Activated CD8-positive, alpha-beta T cell treated with anti-CD3 and anti-CD28 coated beads for 36 hours (primary cell): Measurements from ENCODE around the gene NOP56. TPM values are rescaled to one million over a fixed set of nuclear protein-coding genes. Genes with fewer than 3 reads are reported as not detected.
A peak's percentile ranks its signal among the peaks of the same experiment; 100 is the strongest.

ENCODE experiments used
- ATAC-seq: fragments of 200-7000 bp; cut with Tn5 transposase; one replicate; pipeline ENCODE4 v1.10.0; 2021; ENCODE audit warnings: mild to moderate bottlenecking, moderate library complexity
- CTCF ChIA-PET: fragments of 350-600 bp; sonication (Branson Sonifier 250); formaldehyde crosslinking; loops from one replicate; lab custom pipeline; 2021; ENCODE audit warnings: antibody characterized with exemption; lab: Charles Lee
- POLR2A ChIA-PET: fragments of 350-600 bp; sonication (Branson Sonifier 250); formaldehyde crosslinking; loops from one replicate; lab custom pipeline; 2021; ENCODE audit warnings: antibody characterized with exemption; lab: Charles Lee
- DNase-seq: peaks from one replicate; pipeline ENCODE4 v3.0.0-alpha.2; 2020
- H3K27ac Mint-ChIP-seq: one replicate; pipeline ENCODE4 v1.8.0; 2021; ENCODE audit warnings: mild to moderate bottlenecking, mixed read lengths
- H3K27me3 Mint-ChIP-seq: one replicate; pipeline ENCODE4 v1.8.0; 2021; ENCODE audit warnings: mixed read lengths
- H3K36me3 Mint-ChIP-seq: one replicate; pipeline ENCODE4 v1.8.0; 2021; ENCODE audit warnings: low read depth, mixed read lengths
- H3K4me1 Mint-ChIP-seq: one replicate; pipeline ENCODE4 v1.8.0; 2021; ENCODE audit warnings: low read depth, mixed read lengths
- H3K4me3 Mint-ChIP-seq: one replicate; pipeline ENCODE4 v1.8.0; 2021; ENCODE audit warnings: mild to moderate bottlenecking, moderate library complexity, mixed read lengths
- H3K9me3 Mint-ChIP-seq: one replicate; pipeline ENCODE4 v1.8.0; 2021; ENCODE audit warnings: mixed read lengths
- intact Hi-C: fragments of 100-400 bp; cut with micrococcal nuclease; formaldehyde crosslinking; loops from one replicate; pipeline ENCODE4 v1.10.0; 2022
- total RNA-seq, 2 experiments: library from RNA; stranded (reverse); gene quantifications; one replicate each; pipeline ENCODE4 v1.2.3, GENCODE V29; 2021
- TF ChIP-seq, protein P1 (sequence below): fragments of 200-600 bp; IDR thresholded peaks from one replicate; pipeline ENCODE4 v1.8.0; 2022; ENCODE audit warnings: antibody characterized with exemption, mild to moderate bottlenecking

NOP56 gene
- total RNA-seq, 2 experiments from 2014 or later = 587 to 596 TPM

DNA sequence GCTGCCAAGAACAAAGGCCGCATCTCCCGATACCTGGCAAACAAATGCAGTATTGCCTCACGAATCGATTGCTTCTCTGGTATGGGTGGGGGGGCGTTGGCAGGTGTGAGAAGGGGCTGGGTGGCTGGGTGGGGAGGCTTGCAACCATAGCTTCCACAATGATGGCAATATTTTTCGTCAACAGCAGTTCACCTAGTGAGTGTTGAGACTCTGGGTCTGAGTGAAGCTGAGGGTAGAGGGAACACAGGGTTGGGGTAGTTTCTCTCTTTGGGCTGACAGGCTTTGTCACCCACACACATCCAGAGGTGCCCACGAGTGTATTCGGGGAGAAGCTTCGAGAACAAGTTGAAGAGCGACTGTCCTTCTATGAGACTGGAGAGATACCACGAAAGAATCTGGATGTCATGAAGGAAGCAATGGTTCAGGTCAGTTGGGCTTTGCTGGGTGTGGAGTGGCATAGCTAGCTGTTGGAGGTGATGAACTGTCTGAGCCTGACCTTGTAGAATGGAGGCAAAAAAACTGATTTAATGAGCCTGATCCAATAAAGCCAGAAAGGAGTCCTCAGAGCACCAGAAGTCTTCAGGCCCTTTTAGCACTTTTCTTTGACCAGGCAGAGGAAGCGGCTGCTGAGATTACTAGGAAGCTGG, 4.2 kb downstream of the NOP56 start:
- CTCF ChIA-PET = interaction anchor here (1.0 to 1.5 kb wide), 3 partner anchors 15 to 135 kb away, joined by 3 to 4 read pairs (median 3); no protein-coding TSS in a partner anchor
- ATAC-seq = no peak
- Mint-ChIP-seq H3K4me3 (peak overlapping the region; percentile 89), H3K27ac (peak overlapping the region; percentile 33), H3K36me3 (peaks cover 74% of the 10 kb centered on the region), H3K9me3 (no peaks in the 10 kb centered on the region), H3K27me3 (no peaks in the 10 kb centered on the region), H3K4me1 (peaks cover 37% of the 10 kb centered on the region)
- intact Hi-C loops = no loop called here
- no peak for DNase-seq
- POLR2A ChIA-PET = interaction anchor here (0.9 to 9.2 kb wide), 5 partner anchors 7 to 1330 kb away, joined by 3 to 156 read pairs (median 5); partner anchors contain the start of genes IDH3B and SNRPB
- TF ChIP-seq, protein P1, sequence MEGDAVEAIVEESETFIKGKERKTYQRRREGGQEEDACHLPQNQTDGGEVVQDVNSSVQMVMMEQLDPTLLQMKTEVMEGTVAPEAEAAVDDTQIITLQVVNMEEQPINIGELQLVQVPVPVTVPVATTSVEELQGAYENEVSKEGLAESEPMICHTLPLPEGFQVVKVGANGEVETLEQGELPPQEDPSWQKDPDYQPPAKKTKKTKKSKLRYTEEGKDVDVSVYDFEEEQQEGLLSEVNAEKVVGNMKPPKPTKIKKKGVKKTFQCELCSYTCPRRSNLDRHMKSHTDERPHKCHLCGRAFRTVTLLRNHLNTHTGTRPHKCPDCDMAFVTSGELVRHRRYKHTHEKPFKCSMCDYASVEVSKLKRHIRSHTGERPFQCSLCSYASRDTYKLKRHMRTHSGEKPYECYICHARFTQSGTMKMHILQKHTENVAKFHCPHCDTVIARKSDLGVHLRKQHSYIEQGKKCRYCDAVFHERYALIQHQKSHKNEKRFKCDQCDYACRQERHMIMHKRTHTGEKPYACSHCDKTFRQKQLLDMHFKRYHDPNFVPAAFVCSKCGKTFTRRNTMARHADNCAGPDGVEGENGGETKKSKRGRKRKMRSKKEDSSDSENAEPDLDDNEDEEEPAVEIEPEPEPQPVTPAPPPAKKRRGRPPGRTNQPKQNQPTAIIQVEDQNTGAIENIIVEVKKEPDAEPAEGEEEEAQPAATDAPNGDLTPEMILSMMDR = no peak

DNA sequence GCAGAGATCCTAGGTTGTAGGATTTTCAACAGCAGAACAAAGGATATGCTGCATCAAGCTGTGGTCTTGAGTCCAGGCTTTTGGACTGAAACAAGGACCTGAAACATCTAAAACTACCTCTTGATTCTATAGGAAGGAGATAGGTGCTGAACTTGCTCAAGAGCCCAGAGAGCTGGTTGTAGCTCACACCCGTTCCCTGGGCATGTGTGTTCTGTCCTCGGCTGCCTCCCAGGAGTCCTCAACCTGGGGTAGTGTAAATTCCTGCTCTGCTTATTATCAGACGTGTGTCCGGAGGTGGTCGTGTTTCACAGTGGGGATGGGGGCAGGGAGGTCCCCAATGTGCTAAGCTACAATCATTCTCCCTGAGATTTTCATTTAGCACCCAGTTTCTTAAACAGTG, 4.8 kb downstream of the NOP56 start:
- Mint-ChIP-seq H3K4me3 (peak overlapping the region; percentile 89), H3K27ac (peak overlapping the region; percentile 33), H3K27me3 (no peaks in the 10 kb centered on the region), H3K9me3 (no peaks in the 10 kb centered on the region), H3K4me1 (peaks cover 41% of the 10 kb centered on the region), H3K36me3 (peaks cover 76% of the 10 kb centered on the region)
- DNase-seq (no peak), ATAC-seq (no peak)
- ChIA-PET POLR2A (interaction anchor here (0.9 to 9.2 kb wide), 4 partner anchors 9 to 188 kb away, joined by 3 to 92 read pairs (median 4); partner anchors contain the start of gene SNRPB), CTCF (no interaction called here)
- intact Hi-C loops = no loop called here
- TF ChIP-seq, protein P1 = no peak

- H3K4me3 Mint-ChIP-seq = no peak overlapping the region
- no peaks in the 10 kb centered on the region for H3K27me3 Mint-ChIP-seq
- ChIA-PET CTCF (no interaction called here), POLR2A (interaction anchor here (0.9 to 9.2 kb wide), 4 partner anchors 8 to 188 kb away, joined by 3 to 92 read pairs (median 4); partner anchors contain the start of gene SNRPB)
- peaks cover 76% of the 10 kb centered on the region for H3K36me3 Mint-ChIP-seq
- DNase-seq (no peak), ATAC-seq (no peak)
- intact Hi-C loops = no loop called here
- peak overlapping the region; percentile 44 for H3K27ac Mint-ChIP-seq
- TF ChIP-seq, protein P1 = no peak
- H3K9me3 Mint-ChIP-seq = no peaks in the 10 kb centered on the region
- H3K4me1 Mint-ChIP-seq = peaks cover 43% of the 10 kb centered on the region
Observed at GRCh38 chr20:2657674-2658073, 5.2 kb downstream of the NOP56 start.

DNA sequence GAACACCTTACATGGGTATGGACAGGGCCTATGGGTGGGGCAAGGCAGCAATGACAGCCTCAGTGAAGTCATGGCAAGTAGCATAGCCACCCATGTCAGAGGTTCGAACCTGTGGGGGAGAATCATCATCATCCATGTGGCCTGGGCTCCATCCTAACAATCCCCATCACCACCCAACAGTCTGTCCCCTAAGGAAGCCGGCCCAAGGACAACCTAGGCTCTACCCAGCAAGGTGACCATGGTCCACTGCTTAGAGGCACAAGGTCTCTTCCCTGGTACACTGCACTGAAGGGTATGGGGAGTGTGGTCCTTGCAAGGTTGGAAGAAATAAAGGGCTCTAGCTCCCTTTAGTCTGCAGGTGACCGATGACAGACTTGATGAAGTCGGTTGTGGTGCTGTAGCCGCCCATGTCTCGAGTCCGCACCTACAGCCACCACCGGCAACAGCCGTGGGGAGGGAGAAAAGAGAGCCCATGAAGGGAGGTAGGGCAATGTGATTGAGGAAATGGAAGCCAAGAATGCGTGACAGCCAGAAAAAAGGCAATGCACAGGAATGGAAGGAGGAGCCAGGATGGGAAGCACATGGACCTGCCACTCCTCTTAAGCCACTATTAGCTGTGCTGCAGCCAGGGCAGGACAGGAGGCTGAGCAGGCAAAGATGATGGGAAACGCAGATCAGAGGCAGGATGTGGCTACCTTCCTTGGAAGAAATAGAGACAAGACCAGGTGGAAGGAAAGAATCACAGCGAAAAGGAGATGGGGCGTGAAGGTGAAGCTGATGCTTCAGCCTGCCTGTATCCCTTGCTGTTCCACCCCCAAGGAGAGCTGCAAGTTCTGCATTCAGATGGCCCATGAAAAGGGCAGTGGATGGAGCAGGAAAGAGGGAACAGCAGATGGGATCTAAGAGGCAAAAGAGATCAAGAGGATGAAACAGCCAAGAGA, 6.3 kb downstream of the NOP56 start:
- DNase-seq (peak; percentile 34), ATAC-seq (peak; percentile 31)
- Mint-ChIP-seq H3K4me1 (peaks cover 47% of the 10 kb centered on the region), H3K9me3 (no peaks in the 10 kb centered on the region), H3K36me3 (peaks cover 71% of the 10 kb centered on the region), H3K27ac (peak overlapping the region; percentile 67), H3K4me3 (no peak overlapping the region), H3K27me3 (no peaks in the 10 kb centered on the region)
- intact Hi-C loops = no loop called here
- TF ChIP-seq, protein P1 = no peak
- CTCF ChIA-PET = no interaction called here
- POLR2A ChIA-PET = interaction anchor here (0.7 to 10.0 kb wide), 6 partner anchors 5 to 73 kb away, joined by 3 to 156 read pairs (median 4); partner anchors contain the start of gene NOP56
